HepG2 (cell line): ENCODE data around the gene RNF5. TPM values are rescaled to one million over a fixed set of nuclear protein-coding genes. Genes with fewer than 3 reads are reported as not detected.

Experiments
- AKNA ChIP-seq: sonication (generic); formaldehyde crosslinking; IDR thresholded peaks from 2 replicates; pipeline ENCODE4 v1.4.0; 2020; ENCODE audit warnings: missing genetic modification reagents, borderline replicate concordance
- CEBPB ChIP-seq: IDR thresholded peaks from 2 replicates; pipeline ENCODE4 v1.6.1; 2011; ENCODE audit warnings: low read depth, low read length, improper control_type of control experiment, borderline replicate concordance
- DBP ChIP-seq: sonication (generic); formaldehyde crosslinking; IDR thresholded peaks from 2 replicates; pipeline ENCODE4 v1.4.0; 2020; ENCODE audit warnings: missing genetic modification reagents; ENCODE audit errors: not compliant biosample characterization
- GRHL1 ChIP-seq: sonication (generic); formaldehyde crosslinking; conservative IDR thresholded peaks from 2 replicates; pipeline ENCODE4 v1.8.0; 2022; ENCODE audit warnings: missing genetic modification reagents
- HOMEZ ChIP-seq: IDR thresholded peaks from 2 replicates; pipeline ENCODE4 v1.6.1; 2016; ENCODE audit warnings: low read depth
- ISX ChIP-seq: sonication (generic); formaldehyde crosslinking; conservative IDR thresholded peaks from 2 replicates; pipeline ENCODE4 v1.5.0; 2020; ENCODE audit warnings: missing genetic modification reagents
- KAT7 ChIP-seq: IDR thresholded peaks from 2 replicates; pipeline ENCODE4 v1.6.1; 2018; ENCODE audit warnings: borderline replicate concordance, missing compliant biosample characterization
- MLXIP ChIP-seq: sonication (generic); formaldehyde crosslinking; IDR thresholded peaks from 2 replicates; pipeline ENCODE4 v1.9.0; 2021; ENCODE audit warnings: missing genetic modification reagents, borderline replicate concordance
- NKX3-1 ChIP-seq: sonication (generic); formaldehyde crosslinking; IDR thresholded peaks from 2 replicates; pipeline ENCODE4 v1.5.0; 2020; ENCODE audit warnings: missing genetic modification reagents
- PHF5A ChIP-seq: IDR thresholded peaks from one replicate; pipeline ENCODE4 v1.6.1; 2018; ENCODE audit warnings: low read depth, missing genetic modification reagents; ENCODE audit not compliant: unreplicated experiment
- XBP1 ChIP-seq: sonication (generic); formaldehyde crosslinking; IDR thresholded peaks from 2 replicates; pipeline ENCODE4 v1.5.0; 2020; ENCODE audit warnings: missing genetic modification reagents
- ZNF30 ChIP-seq: sonication (generic); formaldehyde crosslinking; IDR thresholded peaks from 2 replicates; pipeline ENCODE4 v1.5.0; 2020; ENCODE audit warnings: mild to moderate bottlenecking, missing genetic modification reagents
- ZNF598 ChIP-seq: sonication (generic); formaldehyde crosslinking; IDR thresholded peaks from 2 replicates; pipeline ENCODE4 v1.5.1; 2020; ENCODE audit warnings: mild to moderate bottlenecking, missing genetic modification reagents, borderline replicate concordance
- ZNF615 ChIP-seq: sonication (generic); formaldehyde crosslinking; IDR thresholded peaks from 2 replicates; pipeline ENCODE4 v1.5.0; 2020; ENCODE audit warnings: mild to moderate bottlenecking, missing genetic modification reagents, borderline replicate concordance
- polyA plus RNA-seq, 8 experiments: library from polyadenylated mRNA; depleted of rRNA in 3 of 8; stranded (reverse) in 7 of 8; unstranded in 1 of 8; fragments of >200 nt; fragmentation: Illumina TruSeq in 4 of 8; extraction: Trizol in 4 of 8; gene quantifications; 2 replicates each; pipeline versions ENCODE4 v1.2.1 to v1.2.3, GENCODE V29; 2011 to 2016; ENCODE audit warnings: low read depth in 4 of 8, missing spikeins in 1 of 8, mixed read lengths in 1 of 8; ENCODE audit not compliant: insufficient read depth in 1 of 8
- total RNA-seq, 5 experiments: library from RNA; depleted of rRNA; stranded (reverse); fragments of >200 nt; fragmentation: Illumina TruSeq; extraction: Trizol; gene quantifications; 2 replicates each; pipeline ENCODE4 v1.2.3, GENCODE V29; 2016; ENCODE audit warnings: low read depth in 1 of 5

The RNF5 gene
- total and polyA plus RNA-seq, 2 of the 13 experiments (the other 11 are each of a cell fraction or from before 2014, with no cell fraction given) = 98.0 to 131 TPM

- 0 out of 2 replicates have a peak, but pooled peaks have one; percentile 46 for TF ChIP-seq MLXIP (CRISPR knock-in tag)
- no peak; the same call in 1 of the 2 replicates for TF ChIP-seq KAT7 (CRISPR knock-in tag)
- TF ChIP-seq ZNF615 (CRISPR knock-in tag) = no peak; the same call in 1 of the 2 replicates
- TF ChIP-seq HOMEZ (CRISPR knock-in tag) = no peak
- no peak for TF ChIP-seq ZNF598 (CRISPR knock-in tag)
- no peak for TF ChIP-seq PHF5A (CRISPR knock-in tag)
- TF ChIP-seq ZNF30 (CRISPR knock-in tag) = no peak
- 0 out of 2 replicates have a peak, but pooled peaks have one; percentile 1 for TF ChIP-seq CEBPB
- no peak for TF ChIP-seq ISX (CRISPR knock-in tag)
- no peak for TF ChIP-seq GRHL1 (CRISPR knock-in tag)
- TF ChIP-seq AKNA = peak; percentile 24; the same call in 1 of the 2 replicates
- no peak for TF ChIP-seq DBP (CRISPR knock-in tag)
- no peak for TF ChIP-seq XBP1 (CRISPR knock-in tag)
- peak; percentile 48; the same call in 1 of the 2 replicates for TF ChIP-seq NKX3-1 (CRISPR knock-in tag)
Observed at GRCh38 chr6:32153564-32154513, 24.4 kb upstream of the RNF5 start, which contains the start of gene PPT2 (continued).
